ENCODE data around the gene GRHL3.

The GRHL3 gene

DNA sequence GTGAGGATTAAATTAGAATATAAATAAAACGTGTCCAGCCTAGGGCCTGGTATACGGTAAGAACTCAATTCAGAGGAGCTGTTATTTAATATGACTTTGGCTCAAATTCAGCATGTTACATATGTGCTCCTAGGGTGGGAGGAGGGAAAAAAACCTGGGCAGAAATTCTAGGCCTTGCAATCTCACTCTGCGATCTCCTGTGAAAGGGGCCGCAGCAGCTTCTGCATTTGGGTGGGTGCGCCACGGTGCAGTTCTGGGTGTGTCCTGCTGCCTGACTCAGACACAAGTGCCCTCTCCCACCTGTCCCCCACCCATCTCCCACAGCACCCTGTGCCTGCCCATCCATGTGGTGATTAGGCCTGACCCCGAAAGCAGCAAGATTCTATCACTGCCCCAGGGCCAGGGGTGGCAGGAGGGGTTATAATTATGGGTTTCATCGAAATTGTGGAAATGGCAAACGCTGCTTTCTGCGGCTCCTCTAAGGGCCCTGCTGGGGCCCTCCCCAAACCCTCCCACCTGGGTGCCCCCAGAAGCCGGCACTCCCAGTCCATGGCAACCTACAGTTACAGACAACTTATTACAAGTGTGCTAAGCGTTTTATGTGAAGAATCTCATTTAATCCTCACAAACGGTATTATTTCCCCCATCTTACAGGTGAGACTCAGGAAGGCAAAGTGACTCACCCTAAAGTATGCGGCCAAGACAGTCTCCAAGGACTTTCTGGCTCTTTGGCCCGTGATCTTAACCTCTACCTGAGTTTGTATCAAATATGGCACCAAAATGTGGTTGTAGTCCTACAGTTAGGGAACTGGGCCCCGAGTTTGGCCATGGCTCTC lies 25.5 kb upstream of the GRHL3 start:
- no peak for DNase-seq (ENCODE audit: low read depth, low spot score)

DNA sequence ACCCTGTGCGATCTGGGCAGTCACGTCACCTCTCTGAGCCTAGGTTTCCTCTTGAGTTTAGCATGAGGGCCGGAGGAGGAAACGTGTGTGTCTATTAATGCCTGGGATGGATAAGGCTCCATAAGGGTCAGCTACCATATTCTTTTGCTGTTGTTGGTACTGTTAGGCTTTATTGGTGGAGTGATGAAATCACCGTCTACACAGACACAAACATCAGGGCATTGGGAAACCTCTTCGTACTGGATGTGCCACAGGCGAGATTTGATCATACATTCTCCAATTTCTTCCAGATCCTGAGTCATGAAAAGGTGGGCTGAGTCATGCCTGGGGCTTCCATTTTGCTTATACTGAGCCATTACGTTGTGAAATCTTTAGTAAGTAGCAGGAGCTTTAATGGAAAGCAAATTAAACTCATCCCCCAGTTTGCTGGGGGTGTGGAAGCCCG lies 24.9 kb upstream of the GRHL3 start:
- DNase-seq (ENCODE audit: low read depth, low spot score): no peak

DNA sequence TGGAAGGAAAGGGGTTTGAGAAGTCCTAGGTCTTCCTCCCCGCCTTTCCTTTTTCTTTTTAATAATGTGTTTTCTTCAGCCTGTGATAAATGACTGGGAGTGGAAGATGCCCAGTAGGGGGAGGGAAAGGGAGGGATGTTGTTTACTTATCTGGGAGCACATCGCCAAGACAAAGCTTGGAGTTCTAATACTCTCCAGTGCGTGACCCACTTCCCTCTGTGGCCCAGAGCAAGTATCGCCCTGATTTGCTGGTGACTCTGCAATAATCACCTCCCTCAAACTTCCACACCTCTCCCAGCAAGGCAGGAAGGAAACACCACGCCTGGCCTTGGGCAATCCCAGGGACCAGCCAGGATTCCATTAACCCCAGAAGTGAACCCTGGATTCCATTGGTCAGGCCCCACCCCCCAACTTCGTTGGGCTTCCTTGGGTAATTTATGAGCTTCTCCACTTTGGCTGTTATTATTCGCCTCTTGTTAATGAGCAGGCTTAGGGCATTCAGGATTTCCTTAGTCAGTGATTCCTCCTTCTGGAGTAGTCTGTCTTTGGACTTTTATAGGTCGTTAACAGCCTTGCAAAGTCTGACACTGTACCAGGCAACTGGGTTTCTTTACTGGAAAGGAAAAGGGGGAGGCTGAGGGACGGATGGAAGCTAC lies 24.3 kb upstream of the GRHL3 start:
- DNase-seq (ENCODE audit: low read depth, low spot score): no peak

DNA sequence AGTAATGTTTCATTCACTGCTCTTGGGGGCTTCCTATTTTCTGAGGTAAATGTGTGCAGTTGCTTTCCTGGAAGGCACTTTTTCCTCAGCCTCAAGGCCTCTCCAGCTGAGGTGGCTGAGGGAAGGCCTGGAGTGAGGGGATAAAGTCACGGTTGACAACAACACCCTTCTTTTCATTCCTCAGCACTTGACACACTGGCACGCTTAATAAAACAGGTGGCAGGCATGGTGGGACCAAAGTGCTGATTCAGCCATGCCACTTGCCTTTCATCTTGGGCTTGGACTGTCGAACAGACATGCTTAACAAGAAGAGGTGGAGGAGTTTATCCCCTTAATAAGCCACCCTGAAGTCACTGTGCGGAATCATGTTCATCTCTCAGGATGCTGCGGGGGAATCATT lies 23.6 kb upstream of the GRHL3 start:
- DNase-seq (ENCODE audit: low read depth, low spot score): no peak

DNA sequence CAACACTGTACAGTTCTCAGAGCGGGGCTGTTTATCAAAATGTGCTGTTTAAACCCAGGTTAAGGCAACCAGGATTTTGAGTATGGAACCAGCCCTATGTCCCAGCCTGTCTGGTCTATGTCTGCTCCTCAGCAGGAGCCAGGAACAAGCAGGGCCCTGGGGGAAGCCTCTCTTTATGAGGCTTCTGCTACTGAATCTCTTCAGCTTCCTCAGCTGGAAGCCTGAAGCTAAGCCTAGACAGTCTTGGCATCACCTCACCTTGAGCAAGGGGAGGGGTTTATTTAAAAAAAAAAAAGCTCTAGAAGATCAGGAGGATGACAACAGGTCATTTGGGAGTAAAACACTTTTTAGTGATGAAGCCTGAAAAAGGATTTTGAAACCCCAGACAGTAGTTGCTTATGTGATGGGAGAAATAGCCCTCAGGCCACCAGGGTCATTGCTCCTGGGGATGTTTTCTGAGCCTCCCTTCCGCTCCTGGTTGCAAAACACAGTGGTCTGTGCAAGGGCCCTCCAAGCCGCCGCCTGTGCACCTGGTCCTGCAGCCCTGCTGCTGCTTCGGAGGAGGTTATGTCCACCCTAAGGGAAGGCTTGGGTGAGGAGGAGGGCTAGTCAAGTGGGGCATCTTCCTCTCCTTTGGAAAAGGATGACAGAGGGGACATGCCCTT lies 21.8 kb upstream of the GRHL3 start:
- no peak for DNase-seq (ENCODE audit: low read depth, low spot score)

DNA sequence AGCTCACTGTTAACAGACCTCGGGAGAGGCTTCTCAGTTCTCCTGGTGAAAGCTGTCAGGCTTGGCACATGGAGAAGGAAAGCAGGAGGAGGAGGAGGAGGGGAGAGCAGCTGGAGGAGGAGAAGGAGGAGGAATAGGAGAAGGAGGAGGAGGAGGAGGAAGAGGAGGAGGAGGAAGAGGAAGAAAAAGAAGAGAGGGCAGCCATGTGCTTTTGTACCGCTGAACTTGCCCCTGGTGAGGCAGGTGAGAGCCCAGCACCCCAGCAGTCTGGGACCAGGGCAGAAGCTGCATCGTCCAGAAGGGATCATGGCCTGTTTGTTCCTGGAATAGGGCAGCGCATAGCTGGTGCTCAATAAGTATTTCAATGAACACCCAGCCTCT lies 21.3 kb upstream of the GRHL3 start:
- DNase-seq (ENCODE audit: low read depth, low spot score): no peak

DNA sequence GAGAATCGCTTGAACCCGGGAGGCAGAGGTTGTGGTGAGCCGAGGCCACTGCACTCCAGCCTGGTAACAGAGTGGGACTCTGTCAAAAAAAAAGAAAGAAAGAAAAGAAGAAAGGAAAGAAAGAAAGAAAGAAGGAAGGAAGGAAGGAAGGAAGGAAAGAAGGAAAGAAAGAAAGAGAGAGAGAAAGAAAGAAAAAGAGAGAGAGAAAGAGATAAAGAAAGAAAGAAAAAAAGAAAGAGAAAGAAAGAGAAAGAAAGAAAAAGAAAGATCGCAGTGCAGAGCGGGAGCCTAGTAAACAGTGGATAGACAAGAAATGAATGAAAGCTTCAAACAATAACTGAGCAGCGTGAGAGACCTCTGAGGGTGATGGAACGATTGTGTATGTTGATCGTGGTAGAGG lies 20.6 kb upstream of the GRHL3 start:
- no peak for DNase-seq (ENCODE audit: low read depth, low spot score)

DNA sequence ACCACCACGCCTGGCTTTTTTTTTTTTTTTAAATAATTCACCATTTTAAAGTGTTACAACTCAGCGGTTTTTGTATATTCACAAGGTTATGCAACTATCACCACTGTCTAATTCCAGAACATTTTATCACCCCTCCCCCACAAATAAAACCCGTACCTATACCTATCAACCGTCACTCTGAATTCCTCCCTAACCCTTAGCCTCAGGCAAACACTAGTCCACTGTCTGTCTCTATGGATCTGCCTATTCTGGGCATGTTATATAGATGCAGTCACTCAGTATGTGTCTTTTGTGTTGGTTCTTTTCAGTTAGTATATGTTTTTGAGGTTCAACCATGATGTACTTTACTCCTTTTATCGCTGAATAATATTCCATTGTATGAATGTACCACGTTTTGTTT lies 19.3 kb upstream of the GRHL3 start:
- no peak for DNase-seq (ENCODE audit: low read depth, low spot score)

DNA sequence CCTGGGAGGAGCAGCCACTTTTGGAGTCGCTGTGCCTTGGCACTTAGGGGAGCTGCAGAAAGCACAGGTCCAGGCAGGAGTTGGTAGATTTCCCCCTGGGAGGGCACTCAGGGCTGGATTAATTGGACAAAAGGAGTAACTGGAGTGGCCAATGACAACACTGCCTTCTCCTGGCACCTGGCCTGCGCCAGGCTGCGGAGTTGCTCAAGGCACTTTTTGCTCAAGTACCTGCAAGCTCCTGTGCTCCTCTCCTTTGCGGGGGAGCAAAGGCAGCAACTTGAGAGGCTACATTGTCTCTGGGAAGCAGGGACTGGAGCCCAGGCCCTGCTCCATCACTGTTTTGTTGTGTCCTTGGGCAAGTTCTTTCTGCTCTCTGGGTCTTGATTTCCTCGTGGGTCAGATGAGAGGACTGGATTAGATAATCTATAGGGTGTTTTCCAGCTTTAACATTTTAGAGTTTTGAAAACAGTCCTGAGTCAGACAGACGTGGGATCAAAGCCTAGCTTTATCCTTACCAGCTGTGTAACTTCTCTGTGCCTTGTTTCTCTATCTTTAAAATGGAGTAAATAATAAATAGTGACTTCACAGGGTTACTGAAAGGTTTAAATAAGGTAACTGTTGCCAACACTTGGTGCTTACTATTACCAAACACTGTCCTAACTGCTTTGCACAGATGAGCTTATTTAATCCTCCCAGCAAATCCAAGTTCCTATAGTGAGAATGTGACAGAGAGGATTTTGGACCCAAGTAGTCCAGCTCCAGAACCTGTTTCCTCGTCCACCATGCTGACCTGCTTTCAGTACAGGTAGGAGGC lies 18.0 kb upstream of the GRHL3 start:
- no peak for DNase-seq (ENCODE audit: low read depth, low spot score)

DNA sequence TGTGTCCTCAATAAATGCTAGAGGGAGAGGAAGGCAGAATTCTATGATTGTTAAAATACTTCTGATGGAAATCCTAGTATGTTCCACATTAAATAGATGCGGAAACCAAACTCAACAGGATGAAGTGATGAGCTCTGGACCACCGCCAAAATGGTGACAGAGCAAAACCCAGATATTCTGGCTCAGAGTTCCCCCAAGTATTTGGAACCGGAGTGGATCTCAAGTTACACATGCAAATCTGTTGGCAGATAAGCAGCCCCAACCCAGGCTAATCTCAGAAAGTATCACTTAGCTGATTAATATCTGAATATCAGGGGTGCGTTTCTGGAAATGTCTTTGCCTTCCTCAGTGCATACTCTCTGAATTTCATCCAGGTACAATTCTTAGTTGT lies 17.4 kb upstream of the GRHL3 start:
- DNase-seq (ENCODE audit: low read depth, low spot score): no peak

DNA sequence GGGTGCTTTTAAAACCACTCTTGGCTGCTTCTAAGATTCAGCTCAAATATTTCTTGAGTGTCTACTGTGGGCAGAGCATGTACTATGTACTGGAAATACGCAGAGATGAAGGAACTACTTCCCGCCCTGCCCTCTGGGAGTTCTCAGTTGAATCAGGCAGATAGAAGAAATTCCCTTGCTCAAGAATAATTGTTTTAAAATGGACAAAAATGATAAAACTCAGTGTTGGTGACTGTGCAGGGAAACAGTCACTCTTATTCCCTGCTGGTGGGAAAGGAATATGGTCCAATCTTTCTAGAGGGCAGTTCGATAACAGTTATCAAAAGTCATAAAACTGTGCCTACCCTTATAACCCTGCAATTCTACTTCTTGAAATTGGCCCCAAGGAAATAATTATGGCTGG lies 16.9 kb upstream of the GRHL3 start:
- no peak for DNase-seq (ENCODE audit: low read depth, low spot score)

DNA sequence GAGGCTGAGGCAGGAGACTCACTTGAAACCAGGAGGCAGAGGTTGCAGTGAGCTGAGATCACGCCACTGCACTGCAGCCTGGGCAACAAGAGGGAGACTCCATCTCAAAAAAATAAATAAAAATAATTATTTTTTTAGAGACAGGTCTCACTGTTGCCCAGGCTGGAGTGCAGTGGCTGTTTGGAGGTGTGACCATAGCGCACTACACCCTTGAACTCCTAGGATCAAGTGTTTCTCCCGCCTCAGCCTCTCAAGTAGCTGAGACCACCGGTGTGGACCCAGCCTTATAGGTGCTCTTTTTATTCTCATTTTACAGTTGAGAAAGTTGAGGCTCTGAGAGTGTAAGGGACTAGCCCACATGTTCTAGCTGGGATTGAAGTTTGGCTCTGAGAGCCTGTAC lies 15.6 kb upstream of the GRHL3 start:
- DNase-seq (ENCODE audit: low read depth, low spot score): no peak

DNA sequence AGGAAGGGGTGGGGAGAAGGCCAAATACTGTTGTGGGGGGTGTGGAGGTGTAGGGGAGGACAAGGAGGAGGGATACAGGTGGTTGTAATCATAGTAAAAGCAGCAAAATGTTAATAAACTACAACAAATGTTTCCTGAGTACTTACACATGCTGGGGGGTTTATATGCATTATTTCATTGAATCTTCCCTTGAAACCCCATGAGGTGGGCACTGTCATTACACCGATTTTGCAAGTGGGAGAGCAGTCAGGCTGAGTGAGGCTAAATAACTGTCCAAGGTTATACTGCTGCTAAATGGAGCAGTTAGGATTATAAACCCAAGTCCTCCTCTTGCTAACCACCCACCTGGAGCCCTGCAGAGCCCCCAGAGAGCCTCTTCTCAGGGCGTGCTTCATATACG lies 14.4 kb upstream of the GRHL3 start:
- no peak for DNase-seq (ENCODE audit: low read depth, low spot score)

DNA sequence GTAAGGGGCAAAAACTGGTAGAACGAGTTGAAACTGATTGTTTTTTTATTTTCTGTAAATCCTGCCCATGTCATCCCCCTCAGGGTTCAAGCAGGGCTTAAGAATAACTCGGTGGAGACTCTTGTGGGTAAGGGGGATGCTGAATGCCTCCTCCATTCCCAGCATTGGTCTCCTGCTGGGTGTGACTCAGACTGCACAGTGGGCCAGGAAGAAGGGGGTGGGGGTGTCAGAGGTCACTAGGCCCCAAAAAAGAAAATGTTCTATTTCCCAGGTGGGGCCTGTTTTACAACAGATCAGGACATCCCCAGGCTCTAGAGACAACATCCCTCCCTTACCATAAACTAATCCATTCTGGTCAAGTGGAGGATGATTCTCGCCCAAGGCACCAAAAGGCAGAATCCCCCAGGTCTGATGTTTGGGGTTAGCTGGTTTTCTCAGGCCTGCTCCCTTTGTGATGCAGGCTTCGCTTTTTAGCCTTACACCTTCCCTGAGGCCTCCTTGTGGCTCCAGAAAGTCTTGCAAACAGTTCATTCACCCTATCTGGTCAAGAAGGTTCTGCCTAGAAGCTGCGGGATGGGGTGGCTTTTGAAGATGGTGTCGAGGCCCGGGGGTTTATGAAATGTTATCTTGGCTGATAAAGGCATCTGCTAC lies 10.7 kb upstream of the GRHL3 start:
- no peak for DNase-seq (ENCODE audit: low read depth, low spot score)

DNA sequence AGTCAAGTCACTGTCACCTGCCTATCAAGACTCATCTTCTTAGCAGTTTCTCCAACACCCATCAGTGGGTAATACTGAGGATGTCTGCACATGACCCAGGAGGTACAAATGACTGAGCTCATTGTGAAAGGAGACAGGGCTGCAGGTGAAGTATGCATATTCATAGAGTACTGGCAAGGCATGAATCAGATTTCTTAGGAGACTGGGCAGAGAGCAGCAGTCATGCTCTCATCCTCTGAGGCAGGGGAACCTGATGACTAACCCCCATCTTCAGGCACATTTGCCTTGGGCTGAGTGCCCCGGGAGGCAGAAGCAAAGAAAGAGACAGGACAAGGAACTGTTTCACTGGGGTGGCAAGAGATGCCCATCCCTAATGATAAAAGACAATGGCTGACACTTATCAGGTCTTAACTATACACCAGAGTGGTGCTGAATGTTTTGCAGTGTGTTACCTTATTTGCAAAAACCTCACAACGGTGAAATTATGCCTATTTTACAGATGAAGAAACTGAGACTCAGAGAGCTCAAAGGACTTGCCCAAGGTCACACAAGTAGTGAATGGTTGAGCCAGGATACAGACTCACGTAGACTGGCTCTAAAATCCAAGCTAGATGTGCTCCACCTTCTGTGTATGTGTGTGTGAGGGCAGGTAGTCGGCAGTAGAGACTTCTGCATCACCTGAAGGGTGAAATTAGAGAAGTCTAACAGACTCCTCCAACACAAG lies 9.2 kb upstream of the GRHL3 start:
- DNase-seq (ENCODE audit: low read depth, low spot score): no peak

DNA sequence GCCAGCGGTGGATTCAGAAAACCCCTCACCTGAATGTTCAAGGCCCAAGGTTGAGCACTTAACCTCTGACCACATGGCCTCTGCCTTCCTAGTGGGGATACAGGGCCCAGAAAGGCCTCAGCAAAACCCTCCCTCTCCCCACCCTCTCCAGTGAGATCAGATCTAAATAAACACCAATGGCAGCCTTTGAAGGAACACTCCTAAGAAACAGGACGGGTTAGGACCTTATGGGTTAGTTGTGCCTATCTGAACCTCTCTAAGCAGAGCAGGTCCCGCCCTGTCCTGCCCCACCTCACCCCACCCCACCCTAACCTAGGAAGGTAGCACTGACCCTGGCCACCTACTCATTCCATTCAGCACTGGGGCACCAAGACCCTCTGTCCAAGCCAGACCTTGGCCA lies 7.9 kb upstream of the GRHL3 start:
- no peak for DNase-seq (ENCODE audit: low read depth, low spot score)

DNA sequence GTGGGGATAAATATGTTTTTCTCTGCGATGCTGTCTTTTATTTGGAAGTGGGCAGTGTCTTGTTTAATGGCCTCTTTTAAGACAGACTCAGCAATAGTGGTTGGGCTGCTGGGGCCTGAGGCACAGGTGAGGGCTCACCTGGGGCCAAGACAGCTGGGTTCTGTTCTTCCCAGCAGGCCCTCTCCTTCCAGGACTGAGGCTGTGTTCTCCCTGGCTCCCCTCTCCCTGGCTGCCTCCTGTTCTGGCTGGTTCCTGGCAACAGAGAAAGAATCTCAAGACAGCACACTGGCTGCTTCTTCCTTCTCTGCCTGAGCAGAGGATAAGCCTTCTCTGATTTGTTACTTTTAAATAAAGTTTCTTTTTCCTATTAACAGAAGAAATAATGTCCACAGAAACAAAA lies 7.4 kb upstream of the GRHL3 start:
- no peak for DNase-seq (ENCODE audit: low read depth, low spot score)

DNA sequence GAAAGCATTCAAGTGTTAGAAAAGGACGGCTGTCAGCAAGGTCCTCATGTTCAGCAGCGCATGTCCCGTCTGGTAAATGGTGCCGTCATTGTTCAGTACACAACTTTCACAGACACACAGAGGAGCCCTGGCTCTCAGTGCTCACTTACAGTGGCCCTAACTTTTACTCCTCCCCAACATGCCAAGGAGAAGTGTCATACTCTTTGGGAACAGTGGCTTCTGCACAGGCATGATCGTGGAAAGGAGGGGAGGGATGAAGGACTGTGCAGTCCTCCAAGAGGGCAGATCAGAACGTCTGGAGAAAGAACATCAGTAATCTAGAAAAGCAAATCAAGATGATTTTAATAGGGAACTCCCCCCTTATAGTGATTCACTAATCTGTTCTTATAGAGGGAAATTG lies 3.8 kb upstream of the GRHL3 start:
- DNase-seq (ENCODE audit: low read depth, low spot score): no peak

DNA sequence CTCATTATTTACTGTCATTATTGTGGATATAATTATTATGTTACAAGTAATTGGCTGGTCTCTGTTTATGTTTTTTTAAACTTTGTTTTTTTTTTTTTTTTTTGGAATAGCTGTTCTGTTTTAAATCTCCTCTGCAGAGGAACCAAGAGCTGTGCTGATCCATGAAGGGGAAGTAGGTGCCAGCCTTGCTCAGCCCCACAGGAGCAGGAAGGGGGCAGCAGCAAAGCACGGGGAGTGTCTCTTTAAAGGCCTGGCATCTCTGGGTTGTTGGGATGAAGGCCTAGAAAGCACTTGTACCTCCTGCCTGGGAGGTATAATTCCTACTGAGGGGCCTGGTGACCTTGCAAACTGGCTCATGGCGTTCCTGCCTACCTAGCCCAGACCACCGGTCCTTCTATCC lies 2.5 kb upstream of the GRHL3 start:
- no peak for DNase-seq (ENCODE audit: low read depth, low spot score)

DNA sequence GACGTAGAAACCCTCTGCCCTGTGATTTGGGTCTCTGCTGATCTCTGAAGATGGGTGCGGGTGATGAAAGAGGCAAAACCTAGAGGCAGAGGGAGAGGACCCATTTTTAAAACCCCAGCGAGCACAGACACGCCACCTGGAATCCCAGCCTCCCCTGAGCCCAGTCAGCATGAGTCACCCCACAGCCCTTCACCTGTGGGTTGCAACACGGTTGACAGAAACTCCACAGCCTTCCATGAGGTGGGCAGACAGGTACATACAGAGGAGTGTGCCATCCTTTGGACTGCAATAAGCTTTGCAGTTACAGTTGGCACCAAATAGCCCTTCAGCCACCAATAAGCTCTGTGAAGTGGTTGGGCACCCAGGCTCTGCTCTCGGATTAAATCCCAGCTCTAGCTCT lies 2.1 kb upstream of the GRHL3 start:
- no peak for DNase-seq (ENCODE audit: low read depth, low spot score)

Data from activated naive CD8-positive, alpha-beta T cell treated with anti-CD3 and anti-CD28 coated beads, Interleukin-2, amount 50 U/mL, for 16 hours (primary cell).